BJ (cell line): ENCODE measurements around the gene ENTPD1. TPM values are rescaled to one million over a fixed set of nuclear protein-coding genes. Genes with fewer than 3 reads are reported as not detected.
A peak's percentile ranks its signal among the peaks of the same experiment; 100 is the strongest.

ENCODE experiments used
- CTCF ChIA-PET: fragments of 350-600 bp; formaldehyde crosslinking; extraction: SDS; loops from one replicate; lab custom pipeline; 2021; ENCODE audit warnings: antibody characterized with exemption, inconsistent platforms; lab: Yijun Ruan, JAX
- POLR2A ChIA-PET: fragments of 300-600 bp; sonication (Branson Sonifier 250); formaldehyde crosslinking; extraction: SDS; loops from one replicate; lab custom pipeline; 2021; ENCODE audit warnings: antibody characterized with exemption; lab: Charles Lee
- DNase-seq: peaks from one replicate; pipeline ENCODE4 v3.0.0-alpha.2; 2011; ENCODE audit warnings: low read depth
- H3K27me3 ChIP-seq: 2 replicates; pipeline ENCODE4 v1.6.0; 2011; ENCODE audit warnings: low read length; ENCODE audit not compliant: control insufficient read depth, insufficient read depth
- H3K36me3 ChIP-seq: 2 replicates; pipeline ENCODE4 v1.5.1; 2011; ENCODE audit warnings: low read length; ENCODE audit not compliant: control insufficient read depth, insufficient read depth
- H3K4me3 ChIP-seq: 2 replicates; pipeline ENCODE4 v1.5.1; 2011; ENCODE audit warnings: low read depth, mild to moderate bottlenecking, control low read depth, low read length
- CTCF ChIP-seq: IDR thresholded peaks from 2 replicates; pipeline ENCODE4 v1.5.1; 2011; ENCODE audit warnings: low read depth, mild to moderate bottlenecking, control low read depth, inconsistent platforms, low read length, moderate library complexity; ENCODE audit not compliant: insufficient read depth
- polyA plus RNA-seq: library from polyadenylated mRNA; depleted of rRNA; stranded (reverse); fragments of >200 nt; gene quantifications from 2 replicates; pipeline ENCODE4 v1.2.3, GENCODE V29; 2011

Gene ENTPD1
- polyA plus RNA-seq, 1 experiment = 0.20 TPM

- DNase-seq = no peak
- CTCF ChIA-PET = interaction anchor here (1.0 to 1.5 kb wide), 2 partner anchors 12 to 96 kb away, joined by 3 read pairs; partner anchors contain the start of gene TCTN3
These were observed 33.9 kb downstream of the ENTPD1 start for GRCh38 chr10:95789902-95790301.

DNA sequence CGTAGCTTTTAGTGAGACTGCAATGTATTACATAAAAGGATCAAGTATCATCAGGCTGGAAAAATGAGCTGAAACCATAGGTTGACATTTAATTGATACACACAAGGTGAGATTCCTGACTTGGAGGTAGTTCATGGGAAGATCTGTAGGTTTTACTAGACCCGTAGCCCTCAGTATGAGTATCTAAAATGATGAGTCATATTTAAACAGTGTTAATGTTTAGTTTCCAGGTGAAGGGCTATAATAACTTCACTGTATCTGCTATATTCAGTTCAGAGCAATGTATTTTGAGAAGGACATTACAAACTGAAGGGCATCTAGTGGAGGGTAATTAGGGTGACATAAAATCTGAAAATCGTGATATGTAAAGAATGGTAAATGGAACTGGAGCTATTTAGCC, 35.0 kb downstream of the ENTPD1 start:
- H3K27me3 ChIP-seq = no peaks in the 10 kb centered on the region
- DNase-seq = no peak
- CTCF ChIA-PET = no interaction called here
- POLR2A ChIA-PET = no interaction called here
- H3K4me3 ChIP-seq = no peak overlapping the region
- no peak for TF ChIP-seq CTCF
- H3K36me3 ChIP-seq = no peaks in the 10 kb centered on the region

More at GRCh38 chr10:95789902-95790301, 33.9 kb downstream of the ENTPD1 start:
- TF ChIP-seq CTCF = no peak
- POLR2A ChIA-PET = no interaction called here
- no peaks in the 10 kb centered on the region for H3K27me3 ChIP-seq
- H3K4me3 ChIP-seq = no peak overlapping the region
- no peaks in the 10 kb centered on the region for H3K36me3 ChIP-seq

DNA sequence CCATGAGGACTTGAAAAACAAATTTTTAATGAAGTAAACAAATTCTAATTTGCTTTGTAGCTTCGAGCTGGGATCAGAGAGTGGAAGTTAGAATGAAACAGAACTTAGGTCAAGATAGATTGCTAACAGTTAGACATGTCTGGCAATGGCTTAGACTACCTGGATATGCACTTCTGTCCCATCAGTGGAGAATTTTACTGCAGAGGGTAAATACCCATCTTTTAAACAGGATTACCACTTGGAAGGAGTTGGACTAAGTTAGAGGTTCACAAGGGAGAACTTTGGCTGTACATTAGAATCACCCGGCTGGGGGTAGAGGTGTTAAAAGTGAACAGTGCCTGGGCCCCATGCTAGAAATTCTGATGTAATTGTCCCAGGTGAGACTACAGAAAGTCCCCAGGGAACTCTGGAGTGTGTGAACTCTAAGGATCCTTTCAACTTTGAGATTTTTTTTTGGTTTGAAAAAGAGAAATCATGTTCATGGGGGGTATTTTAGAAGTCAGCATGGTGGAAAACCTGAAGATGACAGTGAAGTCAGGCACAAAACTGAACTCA, 35.5 kb downstream of the ENTPD1 start:
- POLR2A ChIA-PET = no interaction called here
- Histone ChIP-seq H3K36me3 (no peaks in the 10 kb centered on the region), H3K27me3 (no peaks in the 10 kb centered on the region), H3K4me3 (no peak overlapping the region)
- no peak for TF ChIP-seq CTCF
- CTCF ChIA-PET = no interaction called here
- no peak for DNase-seq

DNA sequence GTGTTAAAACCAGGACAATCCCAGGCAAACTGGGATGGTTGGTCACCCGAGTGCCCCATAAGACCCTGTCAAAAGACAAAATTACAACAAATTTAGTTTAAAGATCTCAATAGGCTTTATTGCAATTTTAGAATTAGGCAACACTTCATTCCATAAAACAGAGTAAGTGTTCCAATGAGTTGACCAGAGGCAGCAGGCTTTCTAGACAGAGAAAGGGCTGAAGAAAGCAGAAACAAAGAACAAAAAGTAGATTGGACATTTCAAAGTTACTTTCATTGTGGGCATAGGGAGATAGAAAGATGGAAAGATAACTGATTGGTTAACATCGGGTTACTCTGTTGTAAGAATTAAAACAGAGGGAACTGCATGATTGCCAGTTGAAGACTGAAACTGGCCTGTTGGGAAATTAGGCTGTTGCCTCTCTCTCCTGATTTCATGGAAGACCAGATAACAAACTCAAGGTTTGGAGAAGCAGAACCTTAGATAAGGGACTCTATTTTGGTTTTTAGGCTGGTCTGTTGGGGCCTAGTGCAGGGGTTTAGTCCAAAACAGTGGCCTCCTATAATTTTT, 36.3 kb downstream of the ENTPD1 start:
- Histone ChIP-seq H3K27me3 (no peaks in the 10 kb centered on the region), H3K4me3 (no peak overlapping the region), H3K36me3 (no peaks in the 10 kb centered on the region)
- TF ChIP-seq CTCF = no peak
- POLR2A ChIA-PET = no interaction called here
- CTCF ChIA-PET = no interaction called here
- no peak for DNase-seq

DNA sequence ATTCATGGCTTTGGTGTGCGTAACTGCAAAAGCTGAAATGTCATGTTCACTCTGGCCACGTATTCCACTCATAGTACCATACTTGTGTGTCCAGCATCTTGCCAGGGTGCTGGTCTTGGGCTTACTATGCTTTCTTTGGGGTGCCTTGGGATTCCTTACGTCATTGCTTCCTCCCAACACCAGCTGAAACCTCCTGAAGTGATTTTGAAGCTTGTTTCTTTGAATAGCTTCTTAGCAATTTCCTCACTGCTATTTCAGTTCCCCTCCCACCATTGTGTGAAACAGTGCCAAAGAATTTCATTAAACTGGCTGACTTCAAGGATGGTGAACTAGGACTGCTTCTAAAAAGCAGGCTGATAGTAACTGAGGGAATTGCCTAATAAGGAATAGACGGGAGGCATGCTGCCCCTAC, 36.9 kb downstream of the ENTPD1 start:
- CTCF ChIA-PET = no interaction called here
- POLR2A ChIA-PET = no interaction called here
- no peak overlapping the region for H3K4me3 ChIP-seq
- no peaks in the 10 kb centered on the region for H3K27me3 ChIP-seq
- peak; percentile 22 for DNase-seq
- no peak for TF ChIP-seq CTCF
- H3K36me3 ChIP-seq = no peaks in the 10 kb centered on the region
